ENCODE results near the gene CAMSAP2. TPM values are rescaled to one million over a fixed set of nuclear protein-coding genes. Genes with fewer than 3 reads are reported as not detected.

CAMSAP2 gene
- total and polyA plus RNA-seq, 2 of the 4 experiments (the other 2 are of a cell fraction) = 8.3 to 29.4 TPM

DNA sequence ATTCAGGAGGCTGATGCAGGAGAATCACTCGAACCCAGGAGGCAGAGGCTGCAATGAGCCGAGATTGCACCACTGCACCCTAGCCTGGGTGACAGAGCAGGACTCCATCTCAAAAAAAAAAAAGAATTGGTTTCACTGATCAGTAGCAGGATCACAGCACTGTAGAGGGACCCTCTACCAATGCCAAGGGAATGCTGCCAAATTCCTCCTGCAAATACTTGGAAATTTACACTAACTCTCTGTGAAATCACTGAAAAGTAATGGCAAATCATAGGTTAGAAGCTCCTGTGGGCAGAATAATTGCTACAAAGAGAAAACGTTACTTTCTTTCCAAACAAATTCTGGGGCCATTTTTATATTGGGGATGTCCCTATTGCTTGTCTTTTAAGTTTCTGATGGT, 127.4 kb downstream of the CAMSAP2 start:
- Histone ChIP-seq H3K36me3 (ENCODE audit: control insufficient read depth, insufficient read depth, low read length) (peaks cover 11% of the 10 kb centered on the region), H3K9ac (ENCODE audit: low read depth, low read length) (no peak overlapping the region), H2BK20ac (ENCODE audit: low read depth, low read length) (no peak overlapping the region), H3K4me1 (ENCODE audit: control insufficient read depth, insufficient read depth, low read length) (peaks cover 4% of the 10 kb centered on the region; the same call in 1 of the 2 replicates), H3K4me3 (ENCODE audit: insufficient read depth, low read depth, low read length) (no peak overlapping the region), H3K27ac (ENCODE audit: insufficient read depth, low read length) (no peak overlapping the region), H3K56ac (ENCODE audit: extremely low read depth, insufficient read depth, low read length) (no peak overlapping the region), H2AK5ac (ENCODE audit: low read depth, low read length) (no peak overlapping the region), H3K18ac (ENCODE audit: low read depth, low read length) (no peak overlapping the region), H2BK15ac (ENCODE audit: low read depth, low read length) (no peak overlapping the region), H4K91ac (ENCODE audit: insufficient read depth, low read depth, low read length) (no peak overlapping the region), H3K23ac (ENCODE audit: low read depth, low read length) (no peak overlapping the region), H3K9me3 (ENCODE audit: control insufficient read depth, insufficient read depth, low read length) (no peaks in the 10 kb centered on the region), H2BK5ac (ENCODE audit: low read depth, low read length, poor library complexity, severe bottlenecking) (no peak overlapping the region), H3K14ac (replicated peaks; ENCODE audit: low read depth, low read length) (no peak overlapping the region), H3K4me2 (ENCODE audit: low read depth, low read length) (no peak overlapping the region), H4K20me1 (ENCODE audit: insufficient read depth, low read length) (no peaks in the 10 kb centered on the region), H2AFZ (replicated peaks; ENCODE audit: low read length, poor library complexity) (no peak overlapping the region), H3K9me1 (ENCODE audit: insufficient read depth, low read length) (no peaks in the 10 kb centered on the region), H3K4ac (ENCODE audit: low read depth, low read length) (no peak overlapping the region), H2AK9ac (replicated peaks; ENCODE audit: low read depth, low read length, poor library complexity) (no peak overlapping the region), H4K8ac (ENCODE audit: low read depth in 2 of 2, low read length in 2 of 2) (no peak overlapping the region), H2BK120ac (ENCODE audit: low read depth, low read length) (no peak overlapping the region), H3K27me3 (ENCODE audit: control insufficient read depth, insufficient read depth, low read length) (peaks cover 14% of the 10 kb centered on the region), H4K5ac (ENCODE audit: low read depth, low read length) (no peak overlapping the region), H3K79me1 (ENCODE audit: low read depth in 1 of 2, low read length in 2 of 2) (no peaks in the 10 kb centered on the region)
- intact Hi-C loops (cut with micrococcal nuclease) = no loop called here
- WGBS, 2 experiments (ENCODE audit: extremely low coverage in 2 of 2, insufficient read length in 1 of 2) = no CpG with 5 or more reads among the region's 3 CpGs
- dilution Hi-C loops (cut with HindIII; ENCODE audit: low sequenced_read_pairs, unreplicated experiment) = no loop called here
- TF ChIP-seq RCOR1 (IDR thresholded peaks at IDR 0.05; ENCODE audit: insufficient replicate concordance, low read length) (no peak), BHLHE40 (IDR thresholded peaks at IDR 0.05; ENCODE audit: low read depth, low read length) (no peak), MXI1 (IDR thresholded peaks at IDR 0.05; ENCODE audit: borderline replicate concordance, low read depth, low read length) (no peak), MAFK (IDR thresholded peaks at IDR 0.05; ENCODE audit: low read depth, low read length) (no peak), CHD1 (IDR thresholded peaks at IDR 0.05; ENCODE audit: low read depth, low read length) (no peak), MAZ (IDR thresholded peaks at IDR 0.05; ENCODE audit: borderline replicate concordance, low read depth, low read length) (no peak), RAD21 (IDR thresholded peaks at IDR 0.05; ENCODE audit: low read length) (no peak), FOS (IDR thresholded peaks at IDR 0.05; ENCODE audit: low read depth, low read length) (no peak), NFE2L2 (IDR thresholded peaks at IDR 0.05; ENCODE audit: low read depth, low read length) (no peak), RFX5 (IDR thresholded peaks at IDR 0.05; ENCODE audit: low read depth, low read length) (no peak)
- TF ChIP-seq, protein P1, sequence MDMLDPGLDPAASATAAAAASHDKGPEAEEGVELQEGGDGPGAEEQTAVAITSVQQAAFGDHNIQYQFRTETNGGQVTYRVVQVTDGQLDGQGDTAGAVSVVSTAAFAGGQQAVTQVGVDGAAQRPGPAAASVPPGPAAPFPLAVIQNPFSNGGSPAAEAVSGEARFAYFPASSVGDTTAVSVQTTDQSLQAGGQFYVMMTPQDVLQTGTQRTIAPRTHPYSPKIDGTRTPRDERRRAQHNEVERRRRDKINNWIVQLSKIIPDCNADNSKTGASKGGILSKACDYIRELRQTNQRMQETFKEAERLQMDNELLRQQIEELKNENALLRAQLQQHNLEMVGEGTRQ (IDR thresholded peaks at IDR 0.05; ENCODE audit: low read depth, low read length) = no peak
- no peak for DNase-seq
- ChIA-PET POLR2A (ENCODE audit: unreplicated experiment) (no interaction called here), CTCF (no interaction called here)
- in situ Hi-C loops (cut with MboI; ENCODE audit: low sequenced_read_pairs) = no loop called here
- ATAC-seq (ENCODE audit: low read depth) = no peak
- BruUV-seq (replicated peaks) = no TSS peak

Data from IMR-90 (cell line).